ENCODE data around the gene RAB11FIP2.

RAB11FIP2 gene

DNA sequence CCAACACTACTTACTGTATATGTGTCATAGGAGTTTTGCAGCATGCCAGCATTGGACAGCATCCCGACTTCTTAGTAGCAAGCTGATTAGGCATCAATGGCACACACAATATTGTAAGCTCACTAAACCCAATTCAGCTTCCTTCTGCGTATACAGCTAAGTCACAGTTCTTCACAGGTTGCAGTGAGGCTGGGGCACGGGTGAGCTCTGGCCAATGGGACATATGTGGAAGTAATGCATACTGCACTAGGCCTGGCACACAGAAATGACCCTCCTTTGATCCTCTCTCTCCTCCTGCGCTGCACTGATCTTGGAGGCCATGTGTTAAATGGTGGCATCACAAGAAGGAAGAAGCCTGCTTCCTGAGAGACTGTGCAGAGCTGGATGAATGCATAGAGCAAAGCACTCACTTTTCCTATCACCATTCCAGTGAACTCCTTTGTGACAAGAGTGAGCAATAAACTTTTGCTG is 11.9 kb downstream of the RAB11FIP2 start:
- no peak for DNase-seq

DNA sequence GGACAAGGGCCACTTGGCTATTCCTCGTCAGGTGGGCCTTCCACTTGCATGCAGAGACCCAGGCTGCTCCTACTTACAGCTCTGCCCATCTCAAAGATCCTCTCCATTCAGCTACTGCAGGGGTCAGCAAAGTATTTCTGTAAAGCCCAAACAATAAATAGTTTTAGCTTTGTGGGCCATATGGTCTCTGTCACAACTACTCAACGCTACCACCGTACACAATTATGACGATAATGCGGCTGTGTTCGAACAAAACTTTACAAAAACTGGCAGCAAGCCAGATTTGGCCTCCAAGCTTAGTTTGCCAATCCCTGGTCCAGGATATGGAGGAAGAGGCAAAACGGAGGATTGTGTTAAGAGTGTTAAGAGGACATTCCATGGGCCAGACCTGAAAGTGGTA is 12.8 kb downstream of the RAB11FIP2 start:
- DNase-seq, result no peak

DNA sequence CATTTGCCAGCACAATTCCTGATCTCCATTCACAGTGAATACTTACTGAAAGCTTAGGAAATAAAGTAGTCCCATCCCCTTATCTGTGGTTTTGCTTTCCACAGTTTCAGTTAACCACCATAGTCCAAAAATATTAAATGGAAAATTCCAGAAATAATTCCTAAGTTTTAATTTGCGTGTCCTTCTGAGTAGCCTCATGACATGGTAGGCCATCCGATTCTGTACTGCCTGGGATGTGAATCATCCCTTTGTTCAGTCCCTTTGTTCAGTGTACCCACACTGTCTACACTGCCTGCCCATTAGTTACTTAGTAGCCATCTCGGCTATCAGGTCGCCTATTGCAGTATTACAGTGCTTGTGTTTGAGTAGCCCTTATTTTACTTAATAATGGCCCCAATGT is 14.2 kb downstream of the RAB11FIP2 start:
- no peak for DNase-seq

DNA sequence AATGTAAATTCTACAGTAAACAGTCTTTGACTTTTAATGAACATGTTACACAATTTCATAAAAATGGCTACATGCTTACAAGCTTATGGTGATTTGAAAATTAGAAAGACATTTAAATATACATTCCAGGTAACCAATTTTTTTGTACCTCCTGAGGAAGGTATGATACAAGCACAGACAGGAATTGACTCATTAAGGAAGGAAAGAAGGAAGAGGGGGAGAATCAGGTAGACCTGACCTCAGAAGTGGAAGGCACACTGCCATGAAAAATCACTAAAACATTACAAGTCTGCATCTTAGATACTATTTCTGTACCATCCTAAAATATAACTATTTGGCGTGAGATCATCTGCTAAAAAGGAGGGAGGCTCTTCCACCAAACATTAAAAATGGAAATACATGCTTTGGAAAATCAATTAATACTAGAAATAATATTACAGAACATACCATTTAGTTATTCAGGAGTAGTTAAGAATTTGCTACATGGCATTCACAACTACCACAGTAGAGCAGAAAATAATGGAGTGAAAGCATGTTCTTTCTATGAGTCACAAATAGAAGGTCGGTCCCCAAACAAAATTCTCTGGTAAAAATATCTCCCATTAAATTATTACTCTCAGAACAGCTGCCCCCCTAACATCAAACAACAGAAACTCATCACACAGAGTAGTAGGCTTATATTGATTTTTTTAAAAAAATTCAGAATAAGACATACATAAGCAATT is 15.2 kb downstream of the RAB11FIP2 start:
- no peak for DNase-seq

DNA sequence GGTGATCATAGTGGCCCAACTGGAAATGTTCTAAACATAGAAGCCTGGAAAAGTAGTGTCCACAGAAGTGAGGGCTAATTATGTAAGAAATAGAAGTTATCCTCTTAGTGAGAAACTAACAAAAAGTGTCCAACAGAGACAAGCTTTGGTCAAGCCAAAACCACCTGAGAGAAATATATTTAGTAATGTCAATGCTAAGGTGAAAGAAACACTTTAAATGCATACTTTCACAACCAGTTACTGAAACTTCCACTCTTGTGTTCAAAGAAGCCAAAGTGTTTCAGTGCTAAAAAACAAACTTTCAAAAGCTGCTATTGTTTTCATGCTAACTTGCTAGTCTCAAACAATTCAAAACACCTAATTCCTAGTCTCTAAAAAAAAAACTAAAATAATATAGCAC is 18.1 kb downstream of the RAB11FIP2 start:
- DNase-seq, result no peak

DNA sequence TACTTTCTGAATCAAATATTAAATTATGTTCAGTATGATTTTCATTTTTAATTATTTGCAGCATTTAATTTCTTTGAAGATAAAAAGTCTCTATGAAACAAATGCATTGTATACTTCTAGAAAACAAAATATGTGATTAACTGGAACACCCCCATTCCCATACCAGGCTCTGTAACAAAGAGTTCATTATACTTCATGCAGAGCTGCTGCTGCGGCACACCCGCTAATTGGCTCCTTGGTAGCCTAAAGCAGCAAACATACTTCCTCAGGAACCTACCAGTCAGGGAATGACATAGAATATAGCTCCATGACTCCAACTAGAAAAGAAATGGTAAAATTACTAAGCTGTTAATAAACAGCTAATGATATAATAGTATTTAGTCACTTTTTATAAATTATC is 19.3 kb downstream of the RAB11FIP2 start:
- no peak for DNase-seq

DNA sequence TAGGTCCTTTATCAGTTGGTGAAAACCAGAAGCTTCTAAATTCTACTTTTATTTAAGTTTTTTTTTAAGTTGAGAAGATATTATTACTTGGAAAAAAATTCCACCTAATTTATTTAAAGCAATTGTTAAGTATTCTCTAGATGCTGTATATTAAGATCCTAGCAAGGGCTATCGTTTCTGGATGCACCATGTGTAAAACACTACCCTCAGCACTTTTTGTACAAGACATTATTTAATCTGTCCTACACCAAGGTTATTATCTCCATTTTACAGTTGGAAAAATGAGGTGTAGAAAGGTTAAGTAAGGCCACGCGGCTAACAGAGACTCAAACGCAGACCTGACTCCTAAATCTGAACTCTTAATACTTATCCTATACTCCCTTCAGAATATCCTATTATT is 19.8 kb downstream of the RAB11FIP2 start:
- DNase-seq, result no peak

DNA sequence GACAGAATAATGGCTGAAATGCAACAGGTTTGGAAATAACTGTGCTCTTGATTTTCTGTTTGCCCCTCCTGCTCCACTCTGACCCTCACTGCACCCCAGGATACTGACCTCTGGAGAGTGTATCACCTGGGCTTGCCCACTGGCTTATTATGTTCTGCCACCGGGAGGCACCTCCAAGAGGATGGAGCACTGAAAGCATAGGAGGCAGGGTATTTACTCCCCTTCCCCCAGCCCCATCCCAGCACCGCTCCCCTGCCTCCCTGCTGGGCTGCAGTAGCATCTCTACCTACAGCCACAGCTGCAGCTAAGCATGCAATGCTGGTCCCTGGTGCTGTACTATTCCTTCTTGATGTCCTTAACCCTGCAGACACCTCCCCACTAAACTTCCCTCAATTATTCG is 26.4 kb downstream of the RAB11FIP2 start:
- no peak for DNase-seq

DNA sequence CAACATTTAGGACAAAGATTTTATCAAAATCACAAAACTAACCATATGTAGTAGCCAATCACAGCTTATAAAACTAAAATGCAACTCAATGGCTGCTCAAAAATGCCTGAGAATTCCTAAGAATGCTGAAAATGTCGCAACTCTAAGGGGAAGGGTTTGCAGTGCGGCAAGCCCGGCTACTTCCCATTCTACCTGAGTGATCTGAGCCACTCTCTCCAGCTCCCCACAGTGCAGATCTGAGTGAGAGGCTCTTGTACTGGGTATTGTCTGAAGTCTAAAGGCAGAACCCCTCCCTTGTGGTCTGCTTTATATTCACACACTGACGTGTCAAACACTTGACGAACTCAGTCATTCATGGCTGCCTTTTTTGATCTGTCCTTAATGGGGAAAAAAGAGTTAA is 28.9 kb downstream of the RAB11FIP2 start:
- no peak for DNase-seq

DNA sequence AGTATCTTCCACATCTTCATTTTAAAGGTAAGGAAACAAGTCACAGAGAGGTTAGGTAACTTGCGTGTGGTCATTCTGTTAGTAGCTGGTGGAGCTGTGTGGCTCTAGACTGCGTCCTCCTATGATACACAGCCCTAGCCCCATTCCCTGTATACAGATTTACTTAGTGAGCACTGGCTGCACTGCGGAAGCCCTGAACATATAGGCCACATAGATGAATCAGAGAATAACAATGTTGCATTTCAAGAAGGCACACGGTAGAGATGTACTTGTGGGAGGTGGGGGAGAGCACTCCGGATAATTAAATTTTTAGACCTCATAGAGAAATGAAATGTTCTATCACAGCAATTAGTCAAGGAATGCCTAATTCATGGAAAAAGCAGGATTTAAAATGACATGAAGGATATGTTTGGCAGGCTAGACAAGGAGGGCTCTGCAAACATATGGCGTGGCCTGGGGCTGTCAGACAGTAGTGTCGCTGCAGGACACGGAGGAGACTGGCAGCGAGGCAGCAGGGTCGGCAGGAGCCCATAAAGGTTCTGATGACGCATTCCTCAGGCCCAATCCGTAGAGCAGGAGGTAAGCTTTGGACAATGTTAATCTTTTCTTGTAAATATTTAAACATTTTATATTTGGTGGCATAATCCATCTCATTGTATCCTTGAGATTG is 29.5 kb downstream of the RAB11FIP2 start:
- no peak for DNase-seq

DNA sequence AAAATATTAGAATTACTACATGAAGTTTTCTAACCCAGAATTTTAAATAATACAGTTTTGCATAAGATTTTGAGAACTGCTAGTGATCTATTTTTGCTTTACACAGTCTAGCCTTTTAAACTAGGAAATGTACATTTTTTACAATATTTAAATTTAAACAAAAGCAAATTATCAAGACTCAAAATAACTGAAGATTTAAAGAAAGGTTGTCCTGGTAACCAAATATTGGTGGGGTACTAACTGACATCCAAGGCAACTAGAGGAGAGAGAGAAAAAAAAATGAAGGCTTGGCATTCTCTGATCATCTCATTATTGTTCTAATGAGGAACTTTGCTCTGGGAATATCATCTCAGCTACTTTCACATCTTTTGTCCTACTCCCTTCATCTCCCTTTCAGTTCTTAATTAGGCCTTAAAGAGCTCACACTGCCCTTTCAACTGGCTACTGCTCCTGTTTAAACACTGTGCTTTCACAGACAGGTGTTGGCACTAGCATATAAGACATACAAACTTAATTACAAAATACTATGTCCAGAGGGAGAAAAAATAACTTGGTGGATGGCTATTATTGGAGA is 33.7 kb downstream of the RAB11FIP2 start:
- DNase-seq, result no peak

DNA sequence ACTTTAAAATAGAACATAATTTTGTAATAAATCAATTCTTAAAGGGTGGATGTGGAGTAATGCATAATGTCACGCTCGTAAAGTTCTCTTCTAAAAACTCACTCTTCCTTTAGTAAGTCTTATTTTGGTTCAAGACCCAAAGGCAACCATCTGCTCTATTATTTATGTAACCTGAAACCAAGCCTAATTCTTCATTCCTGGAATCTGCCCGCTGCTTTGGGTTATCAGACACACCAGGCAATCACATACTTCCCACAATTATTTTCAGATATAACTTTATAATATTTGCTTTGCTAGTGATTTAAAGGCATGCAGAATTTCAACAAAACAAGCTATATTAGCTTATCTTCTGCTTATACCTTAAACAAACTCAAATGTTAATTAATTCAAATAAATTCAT is 39.0 kb downstream of the RAB11FIP2 start:
- no peak for DNase-seq

DNA sequence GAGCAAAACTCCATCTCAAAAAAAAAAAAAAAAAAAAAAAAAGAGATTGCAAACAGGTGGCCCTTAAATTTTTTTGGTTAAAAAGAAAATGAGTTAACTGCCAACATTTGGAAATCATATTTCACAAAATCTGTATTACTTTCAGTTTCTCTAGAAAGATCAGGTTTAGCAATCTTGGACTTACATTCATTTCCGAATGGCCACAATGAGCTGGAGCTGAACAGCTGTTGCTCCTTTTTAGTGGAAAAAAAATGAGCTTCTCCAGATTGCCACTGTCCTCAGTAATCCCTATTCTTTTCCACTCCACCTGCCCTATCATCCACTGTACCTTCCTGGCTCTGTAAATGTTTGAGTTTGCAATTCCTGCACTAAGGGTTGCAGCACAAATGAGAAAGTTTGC is 43.6 kb downstream of the RAB11FIP2 start:
- no peak for DNase-seq

DNA sequence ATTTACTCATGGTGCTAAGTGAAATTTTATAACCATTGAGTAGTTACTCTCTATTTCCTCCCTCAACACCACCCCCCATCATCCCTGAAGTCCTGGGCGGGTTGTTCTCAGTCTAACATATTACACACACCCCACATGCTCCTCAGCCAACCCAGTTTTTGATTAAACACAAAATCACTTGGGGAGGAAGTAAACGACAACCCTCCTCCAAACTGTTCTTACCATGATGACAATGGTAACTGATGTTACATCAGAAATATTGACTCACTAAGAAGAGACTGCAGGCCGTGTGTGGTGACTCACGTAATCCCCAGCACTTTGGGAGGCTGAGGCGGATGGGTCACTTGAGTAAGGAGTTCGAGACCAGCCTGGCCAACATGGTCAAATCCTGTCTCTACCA is 44.2 kb downstream of the RAB11FIP2 start:
- no peak for DNase-seq

DNA sequence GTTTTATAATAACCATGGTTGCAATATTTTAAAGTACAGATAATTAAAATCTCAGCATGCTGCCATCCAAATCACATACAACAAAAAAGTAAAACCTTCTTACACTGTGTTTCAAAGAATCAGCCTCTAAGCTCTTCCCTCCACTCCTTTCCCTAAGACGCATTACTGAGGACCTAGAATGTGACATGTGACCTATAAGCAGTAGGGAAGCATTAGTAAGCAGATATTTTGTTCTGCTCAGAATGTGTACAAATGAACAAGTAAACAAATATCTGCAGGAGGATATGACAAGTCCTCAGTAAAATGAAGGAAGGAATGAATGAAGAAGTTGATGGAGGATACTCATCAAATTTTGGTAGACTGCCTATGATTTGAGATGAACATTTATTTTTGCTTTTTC is 49.1 kb downstream of the RAB11FIP2 start:
- no peak for DNase-seq

DNA sequence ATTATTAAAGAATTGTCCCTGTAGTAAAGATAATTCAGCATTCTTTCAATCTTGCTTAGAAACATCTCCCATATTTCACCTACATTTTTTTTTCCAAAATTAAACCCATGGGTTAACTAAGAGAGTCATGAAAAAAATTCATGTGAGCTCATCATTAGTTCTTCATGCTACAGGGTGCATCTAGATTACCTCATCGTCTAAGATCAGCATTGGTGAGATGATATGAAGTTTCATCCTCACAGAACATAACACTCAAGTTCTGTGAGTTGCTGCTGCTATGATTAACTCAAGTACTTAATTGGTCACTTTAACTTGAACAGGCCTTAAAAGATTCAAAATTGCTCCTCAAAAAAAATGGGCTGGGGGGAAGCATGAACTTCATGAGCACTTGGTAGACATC is 50.0 kb downstream of the RAB11FIP2 start:
- DNase-seq, result no peak

DNA sequence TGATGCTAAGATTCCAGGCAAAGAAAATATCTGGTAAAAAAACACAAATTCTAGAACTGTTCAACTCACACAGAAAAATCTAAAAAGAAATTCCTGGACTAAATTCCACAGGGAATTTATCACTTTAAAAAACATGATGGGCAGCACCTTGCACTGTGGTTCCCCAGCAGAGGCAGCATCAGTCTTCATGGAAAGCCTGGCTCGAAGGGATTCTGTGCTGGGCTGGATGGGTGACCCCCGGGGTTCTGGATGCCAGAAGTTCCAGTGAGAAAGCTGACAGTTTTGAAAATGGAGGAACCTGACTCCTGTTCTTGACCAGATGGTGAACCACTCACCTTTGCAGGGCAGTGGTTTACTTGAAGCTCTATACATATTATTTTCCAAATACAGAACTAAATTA is 52.0 kb downstream of the RAB11FIP2 start:
- DNase-seq, result no peak

DNA sequence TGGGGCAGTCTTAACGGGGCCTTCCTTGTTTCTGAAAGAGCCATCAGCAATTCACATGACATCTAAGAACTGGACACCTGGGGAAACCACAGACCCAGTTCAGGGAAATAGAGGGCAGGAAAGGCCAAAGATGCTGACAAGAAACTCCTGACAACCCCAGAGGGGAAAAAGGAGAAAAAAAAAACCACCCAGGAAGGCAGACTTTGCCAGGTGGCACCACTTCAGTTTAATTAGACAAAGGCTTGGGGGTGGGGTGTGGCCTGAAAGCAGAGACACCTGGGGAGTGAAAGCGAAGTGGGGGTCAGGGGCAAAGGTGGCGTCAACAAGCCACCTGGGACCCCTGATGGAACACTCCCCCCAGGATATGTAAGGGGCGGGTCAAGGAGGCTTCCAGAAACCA is 53.6 kb downstream of the RAB11FIP2 start:
- DNase-seq, result no peak

DNA sequence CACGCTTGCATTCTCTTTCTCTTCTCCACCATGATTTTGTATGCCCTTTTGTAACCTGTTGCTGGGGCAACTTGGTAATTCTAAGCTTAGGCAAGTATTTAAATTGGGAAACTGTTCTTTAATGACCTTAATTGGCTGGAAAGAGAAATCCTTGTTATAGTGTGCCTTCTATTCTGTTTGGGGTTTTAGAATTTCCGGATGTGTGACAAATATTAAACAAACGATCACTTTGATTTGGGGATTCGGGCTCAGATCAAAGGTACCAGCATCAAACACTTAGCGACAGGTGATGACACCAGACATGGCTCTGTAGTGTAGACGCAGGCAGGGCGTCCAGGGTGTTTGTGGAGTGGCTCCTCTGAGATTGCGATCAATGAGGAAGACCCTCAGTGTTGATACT is 55.0 kb downstream of the RAB11FIP2 start:
- no peak for DNase-seq

DNA sequence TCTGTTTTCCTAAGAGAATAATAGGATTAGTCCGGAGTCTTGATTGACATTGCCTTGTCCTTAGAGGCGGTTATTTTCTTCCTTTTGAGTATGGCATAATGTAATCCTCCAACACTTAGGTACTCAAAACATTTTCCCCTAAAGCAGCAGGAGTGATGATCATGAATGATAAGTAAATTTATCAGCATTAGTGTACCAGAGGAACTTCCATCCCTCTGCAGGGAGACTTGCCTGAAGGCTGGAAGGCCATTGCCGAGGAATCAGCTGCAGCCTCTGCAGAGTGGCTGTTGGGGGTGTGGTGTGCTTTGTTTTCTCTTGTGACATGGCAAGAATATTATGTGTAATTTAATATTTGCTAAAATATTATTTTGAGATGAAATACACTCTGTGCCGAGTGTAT is 56.8 kb downstream of the RAB11FIP2 start:
- DNase-seq, result no peak

DNA sequence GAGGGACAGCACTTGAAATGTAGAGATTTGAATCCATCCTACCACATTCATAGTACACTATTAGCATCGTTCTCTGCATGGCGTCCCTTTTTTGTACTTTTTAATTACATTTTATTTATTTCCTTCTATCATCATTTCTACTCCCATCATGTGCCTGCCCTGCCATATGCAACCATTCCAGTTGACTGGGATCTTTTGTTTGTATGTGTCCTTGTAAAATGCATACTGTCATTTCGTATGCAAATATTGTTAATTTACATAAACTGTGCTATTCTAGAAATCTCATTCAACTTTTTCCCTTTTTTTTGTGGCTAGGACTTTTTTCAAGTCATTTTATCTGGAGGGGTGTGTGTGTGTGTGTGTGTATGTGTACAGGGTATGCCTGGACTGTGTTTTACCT is 57.9 kb downstream of the RAB11FIP2 start:
- DNase-seq, result no peak

DNA sequence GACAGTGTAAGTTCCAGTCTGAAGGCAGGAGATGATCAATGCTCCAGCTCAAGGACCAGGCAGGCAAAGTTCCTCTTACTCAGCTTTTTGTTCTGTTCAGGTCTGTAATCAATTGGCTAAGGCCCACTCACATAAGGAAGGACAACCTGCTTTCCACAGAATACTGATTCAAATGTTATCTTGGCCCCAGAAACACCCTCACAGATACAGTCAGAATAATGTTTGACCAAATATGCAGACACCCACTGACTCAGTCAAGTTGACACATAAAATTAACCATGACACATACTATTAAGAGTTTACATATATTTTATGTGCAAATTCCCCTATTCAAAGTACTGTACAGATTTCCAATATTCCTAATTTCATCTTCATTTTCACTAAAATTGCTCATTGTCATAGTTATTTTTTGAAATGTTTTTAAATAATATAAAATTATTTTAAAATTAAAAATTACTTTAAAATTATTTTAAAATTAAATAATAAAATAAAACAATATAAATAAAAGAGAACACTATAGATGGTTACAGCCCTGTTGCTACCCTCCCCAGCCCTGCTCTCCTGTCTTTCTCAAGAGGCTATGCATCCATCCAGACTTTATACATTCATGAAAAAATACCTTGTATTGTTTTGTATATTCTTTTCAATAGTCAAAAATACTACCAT is 59.4 kb downstream of the RAB11FIP2 start:
- DNase-seq, result no peak

DNA sequence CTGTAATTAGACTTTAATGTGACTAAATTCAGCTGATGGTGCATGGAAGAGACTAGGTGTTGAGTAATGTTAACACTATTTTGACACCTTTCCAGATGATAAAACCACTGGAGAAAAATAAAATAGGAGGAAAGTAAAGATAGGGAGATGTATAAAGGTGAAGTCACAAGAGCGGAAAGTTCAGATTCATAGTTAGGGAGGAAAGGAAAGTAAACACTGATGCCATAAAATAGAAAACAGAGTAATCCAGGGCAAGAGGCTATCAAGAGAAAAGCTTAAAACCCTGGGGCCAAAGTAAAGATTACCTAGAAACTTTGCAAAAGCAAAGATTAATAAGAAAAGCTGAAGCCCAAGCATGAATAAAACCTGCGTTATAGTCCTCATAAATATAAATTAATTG is 62.8 kb downstream of the RAB11FIP2 start:
- no peak for DNase-seq

All from central memory CD4-positive, alpha-beta T cell (primary cell).